Measurements from ENCODE around the gene SULT1A2.
"Not testable (repeated sequence)": the region's sequence is repeated elsewhere in the genome, so short reads cannot be mapped to it uniquely, and the experiment has no call there.

SULT1A2 gene

GRCh38 chr16:28596840-28597691, at the start of gene SULT1A2:
SULT1A2 (minus strand) TSS chr16:28597050; CDS start chr16:28595930, 1,120 bp downstream.
- TF ChIP-seq GATA3 (IDR thresholded peaks at IDR 0.05; ENCODE audit: low read depth, low read length) (no peak), GATA2 (IDR thresholded peaks at IDR 0.05; ENCODE audit: low read depth, low read length) (no peak)

- not testable (repeated sequence) for TF ChIP-seq GATA2, GATA3 (IDR thresholded peaks at IDR 0.05; ENCODE audit: low read depth, low read length)
Observed at GRCh38 chr16:28637765-28638164, 40.9 kb upstream of the SULT1A2 start, which contains the start of gene NPIPB8. NPIPB8 (plus strand) TSS chr16:28638065; CDS start chr16:28638361, 296 bp downstream.

DNA sequence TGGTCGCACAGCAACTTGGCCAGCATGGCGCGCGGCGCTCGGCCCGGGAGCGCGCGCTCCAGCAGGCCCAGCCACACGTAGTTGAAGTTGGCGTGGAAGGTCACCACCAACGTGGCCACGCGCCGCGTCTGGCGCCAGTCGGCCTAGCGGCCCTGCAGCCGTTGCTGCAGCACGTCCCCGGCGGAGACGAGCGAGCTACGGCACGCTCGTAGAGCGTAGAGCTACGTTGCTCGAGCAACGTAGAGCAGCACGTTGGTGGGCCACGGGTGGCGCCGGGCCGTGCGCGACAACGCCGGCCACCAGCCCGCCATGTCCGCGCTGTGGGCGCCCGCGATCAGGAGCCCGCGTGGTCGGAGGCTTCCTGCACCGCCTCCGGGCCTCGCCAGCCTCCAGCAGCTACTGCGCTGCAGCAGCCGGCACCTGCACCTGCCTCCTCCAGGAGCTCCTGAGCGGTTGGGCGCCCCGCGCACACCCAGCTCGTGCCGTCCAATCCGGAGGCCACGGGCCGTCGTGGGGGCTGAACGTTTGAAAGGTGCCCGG, 26.4 kb upstream of the SULT1A2 start:
- TF ChIP-seq GATA2 (IDR thresholded peaks at IDR 0.05; ENCODE audit: low read depth, low read length): no peak
- TF ChIP-seq GATA3 (IDR thresholded peaks at IDR 0.05; ENCODE audit: low read depth, low read length): no peak

- TF ChIP-seq GATA2 (IDR thresholded peaks at IDR 0.05; ENCODE audit: low read depth, low read length) (no peak), GATA3 (IDR thresholded peaks at IDR 0.05; ENCODE audit: low read depth, low read length) (no peak)
Observed at GRCh38 chr16:28621481-28622155, 24.8 kb upstream of the SULT1A2 start.

- TF ChIP-seq GATA3 (IDR thresholded peaks at IDR 0.05; ENCODE audit: low read depth, low read length): no peak
- TF ChIP-seq GATA2 (IDR thresholded peaks at IDR 0.05; ENCODE audit: low read depth, low read length): no peak
Observed at GRCh38 chr16:28617874-28618273, 21.0 kb upstream of the SULT1A2 start.

DNA sequence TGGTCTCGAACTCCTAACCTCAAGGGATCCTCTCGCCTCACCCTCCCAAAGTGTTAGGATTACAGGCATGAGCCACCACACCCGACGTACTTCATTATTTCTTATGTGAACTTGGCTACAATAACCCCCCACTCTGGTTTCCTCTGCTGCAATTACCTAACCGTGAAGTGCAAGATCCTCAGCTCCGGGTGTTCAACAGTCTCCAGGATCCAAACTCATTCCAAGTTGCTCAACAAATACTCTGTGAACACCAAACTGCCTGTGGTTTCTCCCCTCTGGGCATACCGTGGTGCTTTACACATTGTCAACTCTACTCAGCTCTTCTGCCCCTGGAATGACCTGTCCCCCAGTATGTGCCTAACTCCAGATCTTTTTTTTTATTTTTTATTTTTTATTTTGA, 19.8 kb upstream of the SULT1A2 start:
- no peak for TF ChIP-seq GATA3 (IDR thresholded peaks at IDR 0.05; ENCODE audit: low read depth, low read length)
- TF ChIP-seq GATA2 (IDR thresholded peaks at IDR 0.05; ENCODE audit: low read depth, low read length): no peak

DNA sequence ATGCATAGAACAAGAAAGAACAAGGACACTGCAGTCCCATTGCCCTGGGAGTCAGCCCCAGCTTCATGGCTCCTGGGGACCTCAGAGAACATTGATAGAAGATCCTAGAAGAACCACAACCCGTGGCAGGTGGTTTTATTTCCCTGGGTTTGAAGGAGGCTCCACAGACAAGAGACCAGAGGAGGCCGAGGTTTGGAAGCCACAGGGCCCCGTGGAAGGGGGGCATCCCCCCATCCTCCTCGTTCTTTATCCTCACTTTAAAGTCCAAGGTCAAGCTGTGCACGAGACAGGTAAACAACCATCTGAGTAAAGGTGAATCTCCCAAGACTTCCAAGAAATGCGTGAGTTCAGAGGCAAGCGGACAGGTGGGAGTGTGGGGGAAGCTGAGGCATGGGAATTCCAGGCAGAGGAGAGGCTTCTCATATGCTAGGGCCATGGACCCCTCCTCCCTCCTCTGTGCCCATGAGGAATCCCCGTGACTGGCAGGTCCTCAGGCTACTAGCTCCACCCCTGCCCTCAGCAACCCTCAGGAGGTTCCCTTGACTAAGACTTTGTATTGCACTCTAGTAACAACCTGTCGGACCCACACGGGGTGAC, 13.8 kb upstream of the SULT1A2 start:
- TF ChIP-seq GATA3 (IDR thresholded peaks at IDR 0.05; ENCODE audit: low read depth, low read length) (no peak), GATA2 (IDR thresholded peaks at IDR 0.05; ENCODE audit: low read depth, low read length) (no peak)

DNA sequence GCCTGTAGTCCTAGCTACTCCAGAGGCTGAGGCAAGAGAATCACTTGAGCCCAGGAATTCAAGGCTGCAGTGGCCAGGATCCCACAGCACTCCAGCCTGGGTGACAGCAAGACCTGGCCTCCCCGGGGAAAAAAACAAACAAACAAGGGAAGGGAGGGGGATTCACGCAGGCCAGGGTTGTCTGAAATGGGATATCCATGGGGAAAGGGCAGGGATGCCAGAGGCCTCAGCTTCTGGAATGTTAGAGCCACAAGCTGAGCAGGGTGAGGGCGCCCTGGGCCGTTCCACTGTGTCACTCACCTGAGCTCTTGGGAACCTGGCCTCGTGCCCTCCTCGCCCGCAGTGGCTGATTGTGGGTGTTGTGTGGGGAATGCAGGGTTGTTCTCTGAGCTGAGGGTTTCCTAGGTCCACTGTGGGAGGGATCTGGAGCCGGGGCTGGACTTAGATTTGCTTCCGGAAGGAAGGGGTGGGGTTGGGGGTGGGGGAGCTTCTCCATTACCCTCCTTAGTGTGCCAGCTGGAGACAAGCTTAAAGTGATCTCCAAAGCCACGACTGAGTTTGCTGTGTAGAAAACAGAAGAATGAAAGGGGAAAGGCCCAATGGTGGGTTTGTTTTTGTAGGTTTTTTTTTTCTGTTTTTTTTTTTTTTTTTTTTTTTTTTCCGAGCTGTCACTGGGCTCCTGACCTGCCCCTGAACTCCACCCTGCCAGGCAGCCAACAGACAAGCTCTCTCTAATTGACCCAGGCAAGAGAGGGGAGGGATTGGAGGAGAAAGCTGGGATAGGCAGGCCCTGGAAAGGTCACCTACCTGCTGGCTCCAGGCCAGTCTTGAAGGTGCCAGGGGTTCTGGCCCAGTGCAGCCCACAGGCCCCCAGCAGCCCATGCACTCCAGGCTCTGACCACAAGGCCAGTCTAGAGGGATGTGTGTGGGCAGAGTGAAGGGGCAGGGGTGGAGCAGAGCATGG, 13.1 kb upstream of the SULT1A2 start, which contains the start of gene SULT1A1:
Gene SULT1A1, minus strand, starts transcription at position 414 of the 964 bp plus-strand sequence. CDS start 1,189 bp downstream, outside the sequence.
- TF ChIP-seq GATA2 (IDR thresholded peaks at IDR 0.05; ENCODE audit: low read depth, low read length): no peak
- TF ChIP-seq GATA3 (IDR thresholded peaks at IDR 0.05; ENCODE audit: low read depth, low read length): no peak

DNA sequence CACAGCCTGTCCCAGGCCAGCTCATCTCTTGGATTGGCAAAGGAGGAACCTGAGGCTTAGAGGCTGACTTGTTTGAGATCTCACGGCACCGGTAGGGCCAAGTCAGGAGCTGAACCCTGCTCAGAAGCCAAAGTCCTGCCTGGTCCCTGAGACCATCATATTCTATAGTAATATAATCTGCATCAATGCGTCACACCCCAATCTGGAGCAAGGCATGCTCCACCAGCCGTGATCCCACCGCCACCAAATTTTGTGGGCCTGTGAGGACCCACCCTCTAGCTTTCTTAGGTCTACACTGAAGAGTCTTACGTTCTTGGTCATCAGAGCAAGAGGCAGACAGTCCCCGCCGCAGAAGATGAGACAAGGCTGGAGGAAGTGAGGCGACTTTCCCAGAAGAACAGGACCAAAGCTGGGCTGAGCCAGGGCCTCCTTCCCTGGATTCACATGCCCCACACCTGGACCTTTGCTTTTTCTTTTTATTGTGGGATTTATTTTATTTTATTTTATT, 10.3 kb upstream of the SULT1A2 start:
- no peak for TF ChIP-seq GATA2 (IDR thresholded peaks at IDR 0.05; ENCODE audit: low read depth, low read length)
- no peak for TF ChIP-seq GATA3 (IDR thresholded peaks at IDR 0.05; ENCODE audit: low read depth, low read length)

DNA sequence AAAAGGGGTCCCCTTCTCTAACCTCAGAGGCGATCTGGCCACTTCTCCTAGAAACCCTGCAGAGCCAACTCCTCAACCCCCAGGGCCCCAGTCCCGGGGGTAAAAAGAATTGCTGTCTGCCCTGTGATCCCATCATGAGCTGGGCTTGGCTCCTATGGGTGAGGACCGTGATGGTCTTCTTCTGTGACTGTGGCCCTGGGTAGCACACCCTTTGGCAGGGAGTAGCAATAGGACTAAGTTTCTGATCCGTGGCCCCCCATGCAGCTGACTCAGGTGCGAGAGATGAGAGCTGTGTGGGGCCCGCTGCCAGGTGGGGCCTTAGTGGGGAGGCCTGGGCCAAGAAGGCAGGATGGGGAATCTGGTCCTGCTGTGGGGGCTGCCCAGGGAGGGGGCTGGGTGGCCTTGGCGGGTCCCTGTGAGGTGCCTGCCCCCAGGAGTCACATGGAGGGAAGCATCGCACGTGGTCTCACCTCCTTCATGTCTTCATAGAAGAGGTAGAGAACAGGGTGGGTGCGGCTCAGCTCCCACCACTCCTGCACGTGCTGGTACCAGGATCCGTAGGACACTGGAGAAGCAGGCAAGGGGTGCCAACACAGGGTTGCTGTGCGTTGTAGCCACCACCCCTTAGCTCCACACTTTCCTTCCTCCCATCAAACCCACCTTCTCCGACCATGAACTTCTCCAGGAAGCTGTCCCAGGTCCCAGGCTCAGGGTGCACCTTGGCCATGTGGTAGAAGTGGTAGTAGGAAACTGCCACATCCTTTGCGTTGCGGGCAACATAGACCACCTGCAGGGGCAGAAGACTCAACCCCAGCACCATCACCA, 9.7 kb upstream of the SULT1A2 start:
- TF ChIP-seq GATA3 (IDR thresholded peaks at IDR 0.05; ENCODE audit: low read depth, low read length) (no peak), GATA2 (IDR thresholded peaks at IDR 0.05; ENCODE audit: low read depth, low read length) (no peak)

- no peak for TF ChIP-seq GATA3 (IDR thresholded peaks at IDR 0.05; ENCODE audit: low read depth, low read length)
- no peak for TF ChIP-seq GATA2 (IDR thresholded peaks at IDR 0.05; ENCODE audit: low read depth, low read length)
Observed at GRCh38 chr16:28604186-28604565, 7.3 kb upstream of the SULT1A2 start.
